ENCODE results near the gene MRPS5. TPM values are rescaled to one million over a fixed set of nuclear protein-coding genes. Genes with fewer than 3 reads are reported as not detected.

Gene MRPS5
- total and polyA plus RNA-seq, 8 donors = 28.6 to 78.2 (median 47.2) TPM

DNA sequence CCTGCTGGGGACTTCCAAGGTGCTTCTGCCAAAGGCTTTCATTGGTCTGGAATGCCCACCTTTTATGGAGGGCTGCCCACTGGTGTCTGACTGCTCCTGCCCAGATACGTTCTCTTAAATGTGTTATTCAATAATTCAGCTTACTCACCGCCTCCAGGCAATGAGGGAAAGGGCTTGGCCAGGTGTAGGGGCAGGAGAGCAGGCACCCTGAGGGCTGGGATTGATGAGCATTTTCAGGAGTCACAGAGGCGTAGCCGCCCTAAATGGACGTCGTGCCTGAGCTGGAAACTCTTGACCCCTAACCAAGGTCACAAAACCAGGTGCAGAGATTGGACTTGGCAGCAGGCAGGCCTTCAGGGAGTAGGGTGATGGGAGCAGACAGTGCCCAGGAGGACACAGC is 69.3 kb downstream of the MRPS5 start:
- 58 to 79% (median 68%) methylated on average over 5 to 6 of the region's 6 CpGs for WGBS, 5 donors
- Histone ChIP-seq H3K27me3 (peaks cover 0 to 53% (median 0%) of the 10 kb centered on the region in 3 donors), H3K4me3 (no peak overlapping the region), H3K4me1 (peaks cover 10 to 20% (median 18%) of the 10 kb centered on the region in 4 donors), H3K36me3 (no peaks in the 10 kb centered on the region), H3K27ac (no peak overlapping the region), H3K9me3 (no peaks in the 10 kb centered on the region)
- TF ChIP-seq POLR2AphosphoS5 (IDR thresholded peaks at IDR 0.05) = no peak
- no peak for TF ChIP-seq POLR2A (IDR thresholded peaks at IDR 0.05)
- no peak for TF ChIP-seq CTCF (IDR thresholded peaks at IDR 0.05)
- TF ChIP-seq EP300 (IDR thresholded peaks at IDR 0.05) = no peak
- intact Hi-C loops (cut with DNase I; ENCODE audit: low total_unique reads) = no loop called here
- DNase-seq = no peak

DNA sequence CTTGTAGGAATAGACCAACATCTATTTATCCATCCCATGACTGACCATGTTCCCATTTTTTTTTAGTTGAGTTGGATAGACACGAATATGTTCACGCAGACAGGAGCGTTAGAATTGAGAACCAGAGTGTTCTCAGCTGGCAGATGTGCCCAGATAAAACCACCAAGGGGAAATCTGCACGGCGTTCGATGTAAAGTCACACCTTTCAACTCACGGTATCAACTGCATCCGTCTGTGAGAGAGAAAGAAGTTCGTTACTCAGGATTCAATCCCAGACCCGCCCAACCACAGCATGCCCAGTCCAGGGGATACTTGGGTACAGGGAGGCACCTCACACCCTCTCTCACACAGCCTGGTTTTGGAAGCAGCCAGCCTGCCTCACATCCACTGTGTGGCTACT is 70.0 kb downstream of the MRPS5 start:
- peaks cover 10 to 20% (median 18%) of the 10 kb centered on the region in 4 donors for H3K4me1 ChIP-seq
- no peak overlapping the region for H3K4me3 ChIP-seq
- no peaks in the 10 kb centered on the region for H3K36me3 ChIP-seq
- 85 to 95% (median 90%) methylated on average over 9 to 10 of the region's 10 CpGs for WGBS, 5 donors
- DNase-seq = no peak
- H3K27ac ChIP-seq = no peak overlapping the region
- H3K9me3 ChIP-seq = no peaks in the 10 kb centered on the region
- H3K27me3 ChIP-seq = peaks cover 0 to 52% (median 0%) of the 10 kb centered on the region in 3 donors
- intact Hi-C loops (cut with DNase I; ENCODE audit: low total_unique reads) = no loop called here
- TF ChIP-seq POLR2AphosphoS5 (IDR thresholded peaks at IDR 0.05) (no peak), POLR2A (IDR thresholded peaks at IDR 0.05) (no peak), CTCF (IDR thresholded peaks at IDR 0.05) (no peak), EP300 (IDR thresholded peaks at IDR 0.05) (no peak)

DNA sequence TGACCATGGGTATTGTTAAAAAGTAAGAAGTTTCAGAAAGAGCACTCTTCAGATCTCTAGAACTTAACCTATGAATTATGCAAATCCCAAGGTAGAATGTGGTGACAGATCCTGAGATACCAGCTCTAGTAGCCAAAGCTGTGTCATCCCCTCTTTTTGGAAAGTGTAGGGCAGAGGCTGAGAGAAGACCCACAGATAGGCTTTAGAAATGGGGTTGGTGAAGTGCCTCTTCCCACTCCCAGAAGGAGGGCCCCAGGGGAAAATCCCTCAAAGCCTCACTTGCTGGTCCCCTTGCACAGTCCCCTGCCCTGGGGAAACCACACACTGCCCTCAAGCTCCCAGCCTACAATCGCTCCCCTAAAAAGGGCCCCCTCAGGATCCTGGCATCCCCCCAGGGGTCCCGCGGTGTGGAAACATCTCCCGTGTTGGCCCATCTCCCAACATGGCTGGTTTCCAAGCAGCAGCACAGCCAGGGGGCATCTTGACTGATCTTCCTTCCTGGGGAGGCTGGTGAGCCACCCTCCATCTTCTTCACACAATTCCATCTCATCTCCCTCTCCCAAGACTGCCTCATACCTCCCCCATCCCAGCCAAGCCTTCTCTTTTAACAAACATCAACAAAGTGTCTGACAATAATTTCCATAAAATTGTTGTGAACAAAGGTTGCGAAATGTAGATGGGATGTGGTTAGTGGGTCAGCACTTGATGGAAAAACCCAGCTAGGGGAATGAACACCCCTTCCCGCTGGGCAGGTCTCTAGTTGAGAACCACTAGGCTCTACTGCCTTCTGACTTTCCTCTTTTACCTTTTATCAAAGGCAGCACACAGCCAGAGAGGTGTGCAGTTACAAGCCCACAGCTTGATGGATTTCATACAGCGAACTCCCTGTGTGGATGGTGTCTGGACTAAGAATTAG is 71.0 kb downstream of the MRPS5 start:
- TF ChIP-seq POLR2AphosphoS5 (IDR thresholded peaks at IDR 0.05) (no peak), EP300 (IDR thresholded peaks at IDR 0.05) (no peak), POLR2A (IDR thresholded peaks at IDR 0.05) (no peak), CTCF (IDR thresholded peaks at IDR 0.05) (no peak)
- no peaks in the 10 kb centered on the region for H3K36me3 ChIP-seq
- intact Hi-C loops (cut with DNase I; ENCODE audit: low total_unique reads) = no loop called here
- peaks cover 10 to 20% (median 18%) of the 10 kb centered on the region in 4 donors for H3K4me1 ChIP-seq
- DNase-seq = no peak
- peaks cover 0 to 42% (median 0%) of the 10 kb centered on the region in 3 donors for H3K27me3 ChIP-seq
- H3K9me3 ChIP-seq = no peaks in the 10 kb centered on the region
- 57 to 70% (median 68%) methylated on average over 7 of the region's 7 CpGs for WGBS, 5 donors
- no peak overlapping the region for H3K4me3 ChIP-seq
- H3K27ac ChIP-seq = no peak overlapping the region

GRCh38 chr2:95049961-95050360 is 71.6 kb downstream of the MRPS5 start:
- WGBS, 5 donors = 89 to 95% (median 93%) methylated on average over 6 of the region's 6 CpGs
- no peak overlapping the region for H3K27ac ChIP-seq
- intact Hi-C loops (cut with DNase I; ENCODE audit: low total_unique reads) = no loop called here

More at GRCh38 chr2:95049961-95050360, 71.6 kb downstream of the MRPS5 start:
- no peaks in the 10 kb centered on the region for H3K36me3 ChIP-seq
- H3K4me3 ChIP-seq = no peak overlapping the region
- H3K27me3 ChIP-seq = peaks cover 0 to 39% (median 0%) of the 10 kb centered on the region in 3 donors
- peaks cover 10 to 21% (median 21%) of the 10 kb centered on the region in 4 donors for H3K4me1 ChIP-seq
- no peaks in the 10 kb centered on the region for H3K9me3 ChIP-seq
- TF ChIP-seq POLR2A (IDR thresholded peaks at IDR 0.05) (no peak), EP300 (IDR thresholded peaks at IDR 0.05) (no peak), CTCF (IDR thresholded peaks at IDR 0.05) (no peak), POLR2AphosphoS5 (IDR thresholded peaks at IDR 0.05) (no peak)
- DNase-seq = no peak
